ENCODE measurements around the gene GLIS1.

The GLIS1 gene

DNA sequence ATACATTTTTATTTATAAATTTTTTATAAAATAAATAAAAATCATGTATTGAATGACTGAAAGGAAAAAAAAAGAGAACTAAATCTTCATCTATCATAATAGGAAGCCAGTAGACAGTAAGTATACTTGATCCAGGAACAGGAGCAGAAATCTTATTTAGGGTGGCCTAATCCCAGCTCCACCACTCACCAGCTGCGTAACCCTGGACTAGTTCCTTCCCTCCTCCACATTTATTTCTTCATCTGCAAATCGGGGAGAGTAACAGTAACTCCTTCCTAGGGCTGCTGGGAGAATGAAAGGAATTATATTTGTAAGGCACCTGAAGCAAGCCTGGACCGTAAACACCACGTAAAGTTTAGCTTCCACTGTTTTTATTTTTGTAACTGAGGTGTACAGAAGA lies 17.9 kb downstream of the GLIS1 start:
- Histone ChIP-seq H3K4me1 (ENCODE audit: control insufficient read depth, insufficient read depth, low read length) (no peaks in the 10 kb centered on the region), H3K9me3 (ENCODE audit: control insufficient read depth, low read length) (no peaks in the 10 kb centered on the region), H3K36me3 (ENCODE audit: control insufficient read depth, insufficient read depth, low read length) (no peaks in the 10 kb centered on the region), H3K27ac (ENCODE audit: insufficient read depth, low read depth, low read length, poor library complexity, severe bottlenecking) (no peak overlapping the region), H3K27me3 (ENCODE audit: control insufficient read depth, insufficient read depth, low read length, poor library complexity, severe bottlenecking) (no peaks in the 10 kb centered on the region), H3K4me3 (ENCODE audit: insufficient read depth, low read depth, low read length) (no peak overlapping the region)
- WGBS, 2 experiments = 88 to 92% methylated on average over 3 to 4 of the region's 4 CpGs

GRCh38 chr1:53719469-53719868 lies 19.5 kb downstream of the GLIS1 start:
- no peak overlapping the region for H3K4me3 ChIP-seq (ENCODE audit: insufficient read depth, low read depth, low read length)
- no peaks in the 10 kb centered on the region for H3K36me3 ChIP-seq (ENCODE audit: control insufficient read depth, insufficient read depth, low read length)
- H3K9me3 ChIP-seq (ENCODE audit: control insufficient read depth, low read length) = no peaks in the 10 kb centered on the region
- H3K27me3 ChIP-seq (ENCODE audit: control insufficient read depth, insufficient read depth, low read length, poor library complexity, severe bottlenecking) = no peaks in the 10 kb centered on the region
- 88 to 92% methylated on average over 2 of the region's 2 CpGs for WGBS, 2 experiments
- no peak overlapping the region for H3K27ac ChIP-seq (ENCODE audit: insufficient read depth, low read depth, low read length, poor library complexity, severe bottlenecking)
- H3K4me1 ChIP-seq (ENCODE audit: control insufficient read depth, insufficient read depth, low read length) = no peaks in the 10 kb centered on the region

GRCh38 chr1:53718443-53718842 lies 20.5 kb downstream of the GLIS1 start:
- no peaks in the 10 kb centered on the region for H3K9me3 ChIP-seq (ENCODE audit: control insufficient read depth, low read length)
- H3K4me1 ChIP-seq (ENCODE audit: control insufficient read depth, insufficient read depth, low read length) = no peaks in the 10 kb centered on the region
- 89 to 93% methylated on average over 2 of the region's 2 CpGs for WGBS, 2 experiments
- H3K27me3 ChIP-seq (ENCODE audit: control insufficient read depth, insufficient read depth, low read length, poor library complexity, severe bottlenecking) = no peaks in the 10 kb centered on the region
- H3K4me3 ChIP-seq (ENCODE audit: insufficient read depth, low read depth, low read length) = no peak overlapping the region
- H3K36me3 ChIP-seq (ENCODE audit: control insufficient read depth, insufficient read depth, low read length) = no peaks in the 10 kb centered on the region
- no peak overlapping the region for H3K27ac ChIP-seq (ENCODE audit: insufficient read depth, low read depth, low read length, poor library complexity, severe bottlenecking)

- Histone ChIP-seq H3K9me3 (ENCODE audit: control insufficient read depth, low read length) (no peaks in the 10 kb centered on the region), H3K4me1 (ENCODE audit: control insufficient read depth, insufficient read depth, low read length) (no peaks in the 10 kb centered on the region), H3K4me3 (ENCODE audit: insufficient read depth, low read depth, low read length) (no peak overlapping the region), H3K27me3 (ENCODE audit: control insufficient read depth, insufficient read depth, low read length, poor library complexity, severe bottlenecking) (no peaks in the 10 kb centered on the region), H3K36me3 (ENCODE audit: control insufficient read depth, insufficient read depth, low read length) (no peaks in the 10 kb centered on the region), H3K27ac (ENCODE audit: insufficient read depth, low read depth, low read length, poor library complexity, severe bottlenecking) (no peak overlapping the region)
- 92% methylated on average over 6 of the region's 6 CpGs for WGBS, 2 experiments
Observed at GRCh38 chr1:53717025-53717804, 21.7 kb downstream of the GLIS1 start.

- WGBS, 2 experiments = 87 to 88% methylated on average over 5 of the region's 5 CpGs
- Histone ChIP-seq H3K27ac (ENCODE audit: insufficient read depth, low read depth, low read length, poor library complexity, severe bottlenecking) (no peak overlapping the region), H3K9me3 (ENCODE audit: control insufficient read depth, low read length) (no peaks in the 10 kb centered on the region), H3K27me3 (ENCODE audit: control insufficient read depth, insufficient read depth, low read length, poor library complexity, severe bottlenecking) (no peaks in the 10 kb centered on the region), H3K36me3 (ENCODE audit: control insufficient read depth, insufficient read depth, low read length) (no peaks in the 10 kb centered on the region), H3K4me3 (ENCODE audit: insufficient read depth, low read depth, low read length) (no peak overlapping the region), H3K4me1 (ENCODE audit: control insufficient read depth, insufficient read depth, low read length) (no peaks in the 10 kb centered on the region)
Observed at GRCh38 chr1:53716150-53716549, 22.8 kb downstream of the GLIS1 start.

DNA sequence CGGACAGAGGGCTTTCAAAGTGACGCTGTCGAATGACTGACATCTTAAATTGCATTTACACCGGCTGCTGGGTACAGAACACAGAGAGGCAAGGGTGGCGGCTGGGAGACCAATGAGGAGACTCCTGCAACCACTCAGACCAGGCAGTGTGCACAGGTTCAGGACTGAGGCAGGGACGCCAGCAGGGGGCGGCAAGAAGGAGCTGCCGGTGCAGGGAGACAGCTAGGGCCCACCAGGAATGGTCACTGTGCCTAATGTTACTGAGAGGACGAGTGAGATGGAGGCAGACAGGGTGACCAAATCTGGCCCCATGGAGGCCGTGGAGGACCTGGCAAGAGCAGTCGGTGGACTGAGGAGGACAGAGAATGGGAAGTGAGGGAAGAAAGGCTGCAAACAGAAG lies 23.5 kb downstream of the GLIS1 start:
- Histone ChIP-seq H3K4me3 (ENCODE audit: insufficient read depth, low read depth, low read length) (no peak overlapping the region), H3K4me1 (ENCODE audit: control insufficient read depth, insufficient read depth, low read length) (no peaks in the 10 kb centered on the region), H3K9me3 (ENCODE audit: control insufficient read depth, low read length) (no peaks in the 10 kb centered on the region), H3K27ac (ENCODE audit: insufficient read depth, low read depth, low read length, poor library complexity, severe bottlenecking) (no peak overlapping the region), H3K27me3 (ENCODE audit: control insufficient read depth, insufficient read depth, low read length, poor library complexity, severe bottlenecking) (no peaks in the 10 kb centered on the region), H3K36me3 (ENCODE audit: control insufficient read depth, insufficient read depth, low read length) (no peaks in the 10 kb centered on the region)
- WGBS, 2 experiments = 61 to 63% methylated on average over 11 of the region's 11 CpGs

GRCh38 chr1:53712276-53712675 lies 26.7 kb downstream of the GLIS1 start:
- no peaks in the 10 kb centered on the region for H3K9me3 ChIP-seq (ENCODE audit: control insufficient read depth, low read length)
- no peak overlapping the region for H3K4me3 ChIP-seq (ENCODE audit: insufficient read depth, low read depth, low read length)
- H3K4me1 ChIP-seq (ENCODE audit: control insufficient read depth, insufficient read depth, low read length) = no peaks in the 10 kb centered on the region
- H3K27me3 ChIP-seq (ENCODE audit: control insufficient read depth, insufficient read depth, low read length, poor library complexity, severe bottlenecking) = no peaks in the 10 kb centered on the region
- no peaks in the 10 kb centered on the region for H3K36me3 ChIP-seq (ENCODE audit: control insufficient read depth, insufficient read depth, low read length)
- H3K27ac ChIP-seq (ENCODE audit: insufficient read depth, low read depth, low read length, poor library complexity, severe bottlenecking) = no peak overlapping the region
- 91 to 95% methylated on average over 2 of the region's 2 CpGs for WGBS, 2 experiments

DNA sequence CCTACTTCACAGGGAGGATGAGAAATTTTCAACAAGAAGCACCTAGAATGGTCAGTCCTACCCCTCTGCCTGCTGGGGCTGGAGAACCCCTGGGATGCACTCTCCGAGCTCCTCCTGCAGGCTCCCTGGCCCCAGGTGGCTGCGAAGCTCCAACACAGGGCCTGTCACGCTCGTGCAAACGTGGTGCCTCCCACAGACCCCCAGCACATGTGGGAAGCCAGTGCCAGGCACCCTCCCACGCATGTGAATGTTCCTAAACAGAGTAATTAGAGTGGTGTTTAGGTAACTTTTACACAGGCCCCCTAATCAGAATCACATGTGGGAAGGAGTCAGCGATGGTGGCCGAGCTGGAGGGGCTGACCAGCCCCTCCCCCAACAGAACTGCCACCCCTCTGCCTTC lies 28.4 kb downstream of the GLIS1 start:
- no peaks in the 10 kb centered on the region for H3K36me3 ChIP-seq (ENCODE audit: control insufficient read depth, insufficient read depth, low read length)
- no peaks in the 10 kb centered on the region for H3K9me3 ChIP-seq (ENCODE audit: control insufficient read depth, low read length)
- H3K27me3 ChIP-seq (ENCODE audit: control insufficient read depth, insufficient read depth, low read length, poor library complexity, severe bottlenecking) = no peaks in the 10 kb centered on the region
- no peak overlapping the region for H3K4me3 ChIP-seq (ENCODE audit: insufficient read depth, low read depth, low read length)
- 83 to 88% methylated on average over 8 of the region's 8 CpGs for WGBS, 2 experiments
- peaks cover 2% of the 10 kb centered on the region for H3K4me1 ChIP-seq (ENCODE audit: control insufficient read depth, insufficient read depth, low read length)
- no peak overlapping the region for H3K27ac ChIP-seq (ENCODE audit: insufficient read depth, low read depth, low read length, poor library complexity, severe bottlenecking)

DNA sequence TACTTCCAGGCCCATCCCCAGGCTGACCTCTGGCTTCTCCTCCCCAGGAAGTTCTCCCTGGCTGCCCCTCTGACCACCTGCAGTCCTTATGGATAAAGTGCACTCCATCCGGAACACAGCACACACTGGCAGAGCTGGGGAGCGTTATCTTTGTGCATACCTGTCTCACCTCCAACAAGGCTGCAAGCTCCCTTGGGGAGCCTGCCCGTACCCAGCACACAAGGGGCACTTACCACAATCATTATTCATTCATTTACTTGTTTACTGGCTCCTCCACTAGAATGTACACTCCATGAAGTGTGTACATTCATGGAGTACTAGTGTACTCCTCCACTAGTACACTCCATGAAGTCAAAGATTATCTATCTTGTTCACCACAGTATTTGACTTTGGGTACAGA lies 30.3 kb downstream of the GLIS1 start:
- H3K27me3 ChIP-seq (ENCODE audit: control insufficient read depth, insufficient read depth, low read length, poor library complexity, severe bottlenecking) = no peaks in the 10 kb centered on the region
- 91% methylated on average over 3 of the region's 3 CpGs for WGBS, 2 experiments

GRCh38 chr1:53706356-53706755 lies 32.6 kb downstream of the GLIS1 start:
- H3K4me3 ChIP-seq (ENCODE audit: insufficient read depth, low read depth, low read length) = no peak overlapping the region
- peaks cover 8% of the 10 kb centered on the region for H3K4me1 ChIP-seq (ENCODE audit: control insufficient read depth, insufficient read depth, low read length)
- no peaks in the 10 kb centered on the region for H3K36me3 ChIP-seq (ENCODE audit: control insufficient read depth, insufficient read depth, low read length)
- H3K27me3 ChIP-seq (ENCODE audit: control insufficient read depth, insufficient read depth, low read length, poor library complexity, severe bottlenecking) = no peaks in the 10 kb centered on the region
- H3K27ac ChIP-seq (ENCODE audit: insufficient read depth, low read depth, low read length, poor library complexity, severe bottlenecking) = no peak overlapping the region
- no peaks in the 10 kb centered on the region for H3K9me3 ChIP-seq (ENCODE audit: control insufficient read depth, low read length)
- WGBS, 2 experiments = 71% methylated on average over 6 of the region's 6 CpGs

More for the DNA sequence above, 30.3 kb downstream of the GLIS1 start:
- Histone ChIP-seq H3K27ac (ENCODE audit: insufficient read depth, low read depth, low read length, poor library complexity, severe bottlenecking) (no peak overlapping the region), H3K36me3 (ENCODE audit: control insufficient read depth, insufficient read depth, low read length) (no peaks in the 10 kb centered on the region), H3K4me3 (ENCODE audit: insufficient read depth, low read depth, low read length) (no peak overlapping the region), H3K9me3 (ENCODE audit: control insufficient read depth, low read length) (no peaks in the 10 kb centered on the region), H3K4me1 (ENCODE audit: control insufficient read depth, insufficient read depth, low read length) (peaks cover 8% of the 10 kb centered on the region)
